ENCODE measurements around the gene OR51B5.
"Not testable (repeated sequence)": the region's sequence is repeated elsewhere in the genome, so short reads cannot be mapped to it uniquely, and the experiment has no call there.

OR51B5 gene

GRCh38 chr11:5362017-5362625 is 18.8 kb upstream of the OR51B5 start:
- Histone ChIP-seq H3K9me3 (ENCODE audit: low read length) (no peaks in the 10 kb centered on the region), H3K27me3 (ENCODE audit: insufficient read depth, low read length) (no peaks in the 10 kb centered on the region), H3K4me3 (ENCODE audit: low read length) (no peak overlapping the region), H2AFZ (ENCODE audit: low read depth, low read length) (no peak overlapping the region), H3K4me1 (ENCODE audit: insufficient read depth, low read length) (no peaks in the 10 kb centered on the region), H3K36me3 (ENCODE audit: insufficient read depth, low read length) (no peaks in the 10 kb centered on the region)

DNA sequence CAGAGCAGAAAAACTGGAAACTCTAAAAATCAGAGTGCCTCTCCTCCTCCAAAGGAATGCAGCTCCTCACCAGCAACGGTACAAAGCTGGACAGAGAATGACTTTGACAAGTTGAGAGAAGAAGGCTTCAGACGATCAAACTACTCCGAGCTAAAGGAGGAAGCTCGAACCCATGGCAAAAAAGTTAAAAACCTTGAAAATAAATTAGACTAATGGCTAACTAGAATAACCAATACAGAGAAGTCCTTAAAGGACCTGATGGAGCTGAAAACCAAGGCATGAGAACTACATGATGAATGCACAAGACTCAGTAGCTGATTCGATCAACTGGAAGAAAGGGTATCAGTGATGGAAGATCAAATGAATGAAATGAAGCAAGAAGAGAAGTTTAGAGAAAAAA is 12.7 kb upstream of the OR51B5 start:
- not testable (repeated sequence) for H3K27me3 ChIP-seq (ENCODE audit: insufficient read depth, low read length); H3K4me1 ChIP-seq (ENCODE audit: insufficient read depth, low read length); H3K36me3 ChIP-seq (ENCODE audit: insufficient read depth, low read length); H3K4me3 ChIP-seq (ENCODE audit: low read length); H2AFZ ChIP-seq (ENCODE audit: low read depth, low read length); H3K9me3 ChIP-seq (ENCODE audit: low read length)

DNA sequence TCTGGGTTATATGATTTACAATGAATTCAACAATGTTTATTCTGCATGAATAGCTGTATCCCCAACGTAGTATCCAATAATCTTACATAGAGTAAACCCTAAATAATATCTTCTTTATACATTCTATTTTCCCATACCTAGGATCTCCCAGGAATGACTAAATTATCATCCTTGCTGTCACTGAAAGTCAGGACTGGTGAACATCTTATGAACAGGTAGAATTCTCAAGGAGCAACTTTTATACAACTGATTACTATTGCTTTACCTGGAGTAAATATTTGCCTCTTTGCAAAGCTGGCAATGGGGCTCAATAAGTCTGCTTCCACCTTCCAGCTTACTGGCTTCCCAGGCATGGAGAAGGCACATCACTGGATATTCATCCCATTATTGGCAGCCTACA is 7.9 kb upstream of the OR51B5 start, which contains the start of gene OR51B6:
TSS of gene OR51B6 (plus strand) at position 301 of the 400 bp plus-strand sequence. CDS start at position 301, 0 bp downstream.
- H3K4me3 ChIP-seq (ENCODE audit: low read length): no peak within 1 kb of the TSS
- H3K27me3 ChIP-seq (ENCODE audit: insufficient read depth, low read length): no peaks in the 10 kb centered on the region
- H3K9me3 ChIP-seq (ENCODE audit: low read length): no peaks in the 10 kb centered on the region
- H2AFZ ChIP-seq (ENCODE audit: low read depth, low read length): no peak within 1 kb of the TSS
- no peaks in the 10 kb centered on the region for H3K36me3 ChIP-seq (ENCODE audit: insufficient read depth, low read length)
- H3K4me1 ChIP-seq (ENCODE audit: insufficient read depth, low read length): no peaks in the 10 kb centered on the region

- Histone ChIP-seq H3K4me3 (ENCODE audit: low read length) (no peak overlapping the region), H3K9me3 (ENCODE audit: low read length) (no peaks in the 10 kb centered on the region), H3K4me1 (ENCODE audit: insufficient read depth, low read length) (no peaks in the 10 kb centered on the region), H3K27me3 (ENCODE audit: insufficient read depth, low read length) (no peaks in the 10 kb centered on the region), H2AFZ (ENCODE audit: low read depth, low read length) (no peak overlapping the region), H3K36me3 (ENCODE audit: insufficient read depth, low read length) (no peaks in the 10 kb centered on the region)
Observed at GRCh38 chr11:5349550-5349949, 6.2 kb upstream of the OR51B5 start.

DNA sequence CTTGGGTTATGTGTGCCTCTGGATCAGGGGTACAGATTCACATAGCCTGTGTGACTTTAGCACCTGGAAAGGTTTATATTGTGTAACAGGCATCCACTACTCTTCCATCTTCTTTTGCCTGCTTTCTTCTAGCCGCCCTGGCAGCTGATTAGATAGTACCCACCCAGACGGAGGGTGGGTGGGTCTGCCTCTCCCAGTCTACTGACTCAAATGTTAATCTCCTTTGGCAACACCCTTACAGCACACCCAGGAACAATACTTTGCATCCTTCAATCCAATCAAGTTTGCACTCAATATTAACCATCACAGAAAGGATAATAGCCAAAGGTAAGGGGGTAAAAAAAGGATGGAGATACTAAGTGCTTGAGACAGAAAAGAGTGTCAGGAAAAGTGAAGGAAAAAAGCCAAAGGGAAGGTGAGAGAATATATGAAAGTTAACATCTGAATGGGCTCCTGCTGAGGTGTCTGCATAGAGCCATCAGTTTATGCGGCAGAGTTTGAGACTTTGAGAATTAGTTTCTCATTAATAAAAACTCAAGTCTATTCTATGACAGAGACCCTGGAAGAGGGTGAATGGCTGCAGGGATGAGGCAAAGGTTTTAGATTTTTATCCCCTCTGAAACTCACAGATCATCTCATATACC is 5.3 kb upstream of the OR51B5 start:
- Histone ChIP-seq H3K27me3 (ENCODE audit: insufficient read depth, low read length) (no peaks in the 10 kb centered on the region), H3K36me3 (ENCODE audit: insufficient read depth, low read length) (no peaks in the 10 kb centered on the region), H3K4me3 (ENCODE audit: low read length) (no peak overlapping the region), H2AFZ (ENCODE audit: low read depth, low read length) (no peak overlapping the region), H3K4me1 (ENCODE audit: insufficient read depth, low read length) (no peaks in the 10 kb centered on the region), H3K9me3 (ENCODE audit: low read length) (no peaks in the 10 kb centered on the region)

DNA sequence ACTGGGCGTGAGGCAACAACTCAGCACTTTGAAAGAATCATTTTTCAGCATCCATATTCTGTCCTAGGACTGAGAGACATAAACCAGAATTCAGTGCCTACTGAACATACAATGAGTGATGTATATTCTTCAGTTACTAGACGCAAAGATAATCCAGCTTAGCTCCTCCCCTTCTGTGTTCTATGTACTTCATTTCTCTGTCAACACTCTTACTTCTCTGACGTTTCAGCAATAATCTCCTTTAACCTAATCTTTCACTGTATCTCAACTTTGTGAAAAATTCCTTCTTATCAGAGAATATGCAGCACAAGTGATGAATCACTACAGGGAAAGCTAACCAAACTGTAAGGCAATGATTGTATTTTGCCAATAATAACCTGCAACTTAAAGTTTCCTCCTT is 2.5 kb upstream of the OR51B5 start:
- H2AFZ ChIP-seq (ENCODE audit: low read depth, low read length): no peak overlapping the region
- no peaks in the 10 kb centered on the region for H3K4me1 ChIP-seq (ENCODE audit: insufficient read depth, low read length)
- no peaks in the 10 kb centered on the region for H3K36me3 ChIP-seq (ENCODE audit: insufficient read depth, low read length)
- no peak overlapping the region for H3K4me3 ChIP-seq (ENCODE audit: low read length)
- no peaks in the 10 kb centered on the region for H3K27me3 ChIP-seq (ENCODE audit: insufficient read depth, low read length)
- no peaks in the 10 kb centered on the region for H3K9me3 ChIP-seq (ENCODE audit: low read length)

DNA sequence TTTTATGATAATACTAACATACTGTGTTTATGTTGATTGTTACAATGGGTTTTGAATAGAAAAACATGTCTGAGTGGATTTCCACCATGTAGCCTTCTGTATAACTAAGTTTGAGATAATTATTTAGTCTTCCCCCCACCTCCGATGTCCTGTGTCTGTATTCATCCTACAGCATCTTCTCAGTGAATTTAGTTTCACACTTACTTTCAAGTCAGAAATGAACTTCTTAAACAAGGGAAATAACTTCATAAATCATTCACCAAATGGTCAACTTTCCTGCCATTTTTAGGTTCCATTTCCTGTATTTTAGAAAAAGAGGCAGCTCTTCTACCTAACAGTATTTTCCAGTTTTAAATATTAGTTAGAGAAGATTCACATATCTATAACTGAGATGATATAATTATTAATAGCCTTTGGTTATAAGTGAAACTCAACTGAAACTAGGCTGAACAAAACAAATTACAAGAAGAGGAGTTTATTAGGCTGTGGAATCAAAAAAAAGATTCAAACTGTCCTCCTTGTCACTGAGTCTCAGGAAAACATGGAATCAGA is 3.5 kb downstream of the OR51B5 start:
- no peak overlapping the region for H2AFZ ChIP-seq (ENCODE audit: low read depth, low read length)
- H3K27me3 ChIP-seq (ENCODE audit: insufficient read depth, low read length): no peaks in the 10 kb centered on the region
- H3K9me3 ChIP-seq (ENCODE audit: low read length): no peaks in the 10 kb centered on the region

DNA sequence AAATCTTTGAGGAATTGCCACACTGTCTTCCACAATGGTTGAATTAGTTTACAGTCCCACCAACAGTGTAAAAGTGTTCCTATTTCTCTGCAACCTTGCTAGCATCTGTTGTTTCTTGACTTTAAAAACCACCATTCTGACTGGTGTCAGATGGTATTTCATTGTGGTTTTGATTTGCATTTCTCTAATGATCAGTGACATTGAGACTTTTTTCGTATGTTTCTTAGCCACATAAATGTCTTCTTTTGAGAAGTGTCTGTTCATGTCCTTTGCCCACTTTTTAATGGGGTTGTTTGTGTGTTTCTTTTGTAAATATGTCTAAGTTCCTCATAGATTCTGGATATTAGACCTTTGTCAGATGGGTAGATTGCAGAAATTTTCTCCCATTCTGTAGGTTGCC is 6.1 kb downstream of the OR51B5 start:
- H2AFZ ChIP-seq (ENCODE audit: low read depth, low read length); H3K9me3 ChIP-seq (ENCODE audit: low read length); H3K4me3 ChIP-seq (ENCODE audit: low read length); H3K4me1 ChIP-seq (ENCODE audit: insufficient read depth, low read length); H3K27me3 ChIP-seq (ENCODE audit: insufficient read depth, low read length); H3K36me3 ChIP-seq (ENCODE audit: insufficient read depth, low read length): not testable (repeated sequence)

More for the DNA sequence above, 3.5 kb downstream of the OR51B5 start:
- no peak overlapping the region for H3K4me3 ChIP-seq (ENCODE audit: low read length)
- H3K36me3 ChIP-seq (ENCODE audit: insufficient read depth, low read length): no peaks in the 10 kb centered on the region
- H3K4me1 ChIP-seq (ENCODE audit: insufficient read depth, low read length): no peaks in the 10 kb centered on the region

- H2AFZ ChIP-seq (ENCODE audit: low read depth, low read length): no peak overlapping the region
- H3K9me3 ChIP-seq (ENCODE audit: low read length): no peaks in the 10 kb centered on the region
- H3K4me1 ChIP-seq (ENCODE audit: insufficient read depth, low read length): no peaks in the 10 kb centered on the region
- no peak overlapping the region for H3K4me3 ChIP-seq (ENCODE audit: low read length)
- H3K36me3 ChIP-seq (ENCODE audit: insufficient read depth, low read length): no peaks in the 10 kb centered on the region
- no peaks in the 10 kb centered on the region for H3K27me3 ChIP-seq (ENCODE audit: insufficient read depth, low read length)
Observed at GRCh38 chr11:5336331-5336730, 7.0 kb downstream of the OR51B5 start.

GRCh38 chr11:5335170-5335569 is 8.2 kb downstream of the OR51B5 start:
- Histone ChIP-seq H2AFZ (ENCODE audit: low read depth, low read length) (no peak overlapping the region), H3K4me3 (ENCODE audit: low read length) (no peak overlapping the region)

DNA sequence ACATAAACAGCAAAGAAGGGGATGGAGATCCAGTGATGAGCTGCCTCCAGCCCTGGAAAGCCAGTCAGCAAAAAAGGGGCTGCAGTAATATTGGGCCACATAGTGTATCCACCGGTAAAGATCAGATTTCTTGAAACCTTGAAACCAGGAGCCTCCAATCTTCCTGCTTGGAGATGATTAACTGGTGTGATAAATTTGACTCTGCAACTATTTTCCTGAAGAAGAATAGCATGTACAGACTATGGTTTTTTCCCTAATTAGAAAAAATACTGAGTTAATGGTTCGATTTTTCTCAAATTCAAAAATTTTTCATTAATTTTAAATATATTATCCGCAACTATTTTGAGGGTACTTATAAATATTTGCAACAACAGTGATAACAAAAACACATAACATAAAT is 19.1 kb downstream of the OR51B5 start, which contains the start of gene OR51B2:
TSS of gene OR51B2 (minus strand) at position 101 of the 400 bp plus-strand sequence. CDS start at position 101, 0 bp downstream.
- no peaks in the 10 kb centered on the region for H3K9me3 ChIP-seq (ENCODE audit: low read length)
- no peak within 1 kb of the TSS for H2AFZ ChIP-seq (ENCODE audit: low read depth, low read length)
- H3K27me3 ChIP-seq (ENCODE audit: insufficient read depth, low read length): no peaks in the 10 kb centered on the region
- H3K4me3 ChIP-seq (ENCODE audit: low read length): no peak within 1 kb of the TSS
- no peaks in the 10 kb centered on the region for H3K36me3 ChIP-seq (ENCODE audit: insufficient read depth, low read length)
- no peaks in the 10 kb centered on the region for H3K4me1 ChIP-seq (ENCODE audit: insufficient read depth, low read length)

More at GRCh38 chr11:5335170-5335569, 8.2 kb downstream of the OR51B5 start:
- Histone ChIP-seq H3K4me1 (ENCODE audit: insufficient read depth, low read length) (no peaks in the 10 kb centered on the region), H3K9me3 (ENCODE audit: low read length) (no peaks in the 10 kb centered on the region), H3K27me3 (ENCODE audit: insufficient read depth, low read length) (no peaks in the 10 kb centered on the region), H3K36me3 (ENCODE audit: insufficient read depth, low read length) (no peaks in the 10 kb centered on the region)

DNA sequence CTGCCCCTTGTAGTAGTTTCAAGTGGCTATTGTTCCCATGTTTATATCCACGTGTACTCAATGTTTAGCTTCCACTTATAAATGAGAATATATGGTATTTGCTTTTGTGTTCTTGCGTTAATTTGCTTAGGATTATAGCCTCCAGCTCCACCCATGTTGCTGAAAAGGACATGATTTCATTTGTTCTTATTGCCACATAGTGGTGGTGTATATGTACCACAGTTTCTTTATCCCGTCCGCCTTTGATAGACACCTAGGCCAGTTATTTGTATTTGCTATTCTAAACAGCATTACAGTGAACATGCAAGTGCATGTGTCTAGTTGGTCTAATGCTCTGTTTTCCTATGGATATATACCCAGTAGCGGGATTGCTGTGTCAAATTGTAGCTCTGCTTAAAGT is 26.0 kb downstream of the OR51B5 start:
- no peaks in the 10 kb centered on the region for H3K36me3 ChIP-seq (ENCODE audit: insufficient read depth, low read length)
- no peak overlapping the region for H2AFZ ChIP-seq (ENCODE audit: low read depth, low read length)
- H3K27me3 ChIP-seq (ENCODE audit: insufficient read depth, low read length): no peaks in the 10 kb centered on the region
- no peak overlapping the region for H3K4me3 ChIP-seq (ENCODE audit: low read length)
- no peaks in the 10 kb centered on the region for H3K4me1 ChIP-seq (ENCODE audit: insufficient read depth, low read length)
- no peaks in the 10 kb centered on the region for H3K9me3 ChIP-seq (ENCODE audit: low read length)

DNA sequence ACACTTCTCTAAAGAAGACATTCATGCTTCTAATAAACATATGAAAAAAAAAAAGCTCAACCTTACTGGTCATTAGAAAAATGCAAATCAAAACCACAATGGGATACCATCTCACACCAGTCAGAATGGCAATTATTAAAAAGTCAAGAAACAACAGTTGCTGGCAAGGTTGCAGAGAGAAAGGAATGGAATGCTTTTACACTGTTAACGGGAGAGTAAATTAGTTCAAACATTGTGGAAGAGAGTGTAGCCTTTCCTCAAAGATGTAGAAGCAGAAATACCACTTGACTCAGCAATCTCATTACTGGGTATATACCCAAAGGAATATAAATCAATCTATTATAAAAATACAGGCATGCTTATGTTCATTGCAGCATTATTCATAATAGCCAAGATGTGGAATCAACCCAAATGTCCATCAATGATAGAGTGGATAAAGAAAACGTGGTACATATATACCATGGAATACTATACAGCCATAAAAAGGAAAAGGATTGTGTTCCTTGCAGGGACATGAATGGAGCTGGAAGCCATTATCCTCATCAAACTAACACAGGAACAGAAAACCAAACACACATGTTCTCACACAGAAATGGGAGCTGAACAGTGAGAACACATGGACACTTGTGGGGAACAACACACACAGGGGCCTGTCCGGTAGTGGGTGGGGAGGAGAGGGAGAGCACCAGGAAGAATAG is 29.8 kb downstream of the OR51B5 start:
- not testable (repeated sequence) for H3K4me3 ChIP-seq (ENCODE audit: low read length); H2AFZ ChIP-seq (ENCODE audit: low read depth, low read length); H3K9me3 ChIP-seq (ENCODE audit: low read length); H3K27me3 ChIP-seq (ENCODE audit: insufficient read depth, low read length); H3K36me3 ChIP-seq (ENCODE audit: insufficient read depth, low read length); H3K4me1 ChIP-seq (ENCODE audit: insufficient read depth, low read length)

All from neuron (in vitro differentiated cells).